ENCODE results near the gene EHD4.

DNA sequence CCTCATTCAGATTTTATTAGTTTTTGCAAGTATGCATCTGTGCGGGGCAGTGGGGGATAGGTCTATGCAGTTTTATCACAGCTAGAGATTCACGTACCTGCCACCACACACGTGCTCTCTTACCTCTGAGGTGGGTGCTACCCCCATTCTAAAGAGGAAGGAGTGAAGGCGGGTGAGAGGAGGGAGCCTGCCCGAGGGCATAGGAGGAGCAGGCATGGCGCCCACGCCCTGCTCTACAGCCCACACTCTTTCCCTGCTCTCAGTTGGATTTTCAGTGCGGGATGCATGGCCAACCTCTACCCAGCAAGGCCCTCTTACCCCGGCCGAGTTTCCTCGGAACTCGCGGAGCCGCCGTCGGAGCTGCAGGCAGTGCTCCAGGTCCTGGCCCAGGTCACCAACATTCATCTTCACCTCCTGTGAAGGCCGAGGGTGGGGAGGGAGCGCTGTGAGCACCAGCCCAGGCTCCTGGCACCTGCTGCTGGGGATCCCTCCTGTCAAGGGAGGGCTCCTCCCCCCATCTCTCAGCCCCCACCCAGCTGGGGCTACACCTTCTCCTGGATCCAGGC is 106.8 kb downstream of the EHD4 start:
- TF ChIP-seq YY1 (IDR thresholded peaks at IDR 0.05; ENCODE audit: insufficient read depth, insufficient read length) (no peak), ZNF274 (IDR thresholded peaks at IDR 0.05; ENCODE audit: low read depth, low read length) (no peak)
